Neural cell (in vitro differentiated cells): ENCODE results near the gene ZNF439.

ENCODE experiments used
- MXI1 ChIP-seq: fragments of 450-650 bp; conservative IDR thresholded peaks from 2 replicates; pipeline ENCODE4 v1.6.1; 2014; ENCODE audit warnings: antibody characterized with exemption, mild to moderate bottlenecking; ENCODE audit not compliant: poor library complexity, severe bottlenecking
- POLR2AphosphoS5 ChIP-seq: IDR thresholded peaks from 2 replicates; pipeline ENCODE4 v1.6.1; 2012
- RAD21 ChIP-seq: fragments of 450-650 bp; conservative IDR thresholded peaks from 2 replicates; pipeline ENCODE4 v1.6.1; 2014; ENCODE audit warnings: antibody characterized with exemption, mild to moderate bottlenecking, moderate library complexity
- TAF1 ChIP-seq: IDR thresholded peaks from 2 replicates; pipeline ENCODE4 v1.6.1; 2012; ENCODE audit warnings: low read depth
- TF ChIP-seq, protein P1 (sequence below): fragments of 450-650 bp; IDR thresholded peaks from 2 replicates; pipeline ENCODE4 v1.5.1; 2014; ENCODE audit warnings: antibody characterized with exemption, mild to moderate bottlenecking, moderate library complexity; ENCODE audit not compliant: poor library complexity, severe bottlenecking

DNA sequence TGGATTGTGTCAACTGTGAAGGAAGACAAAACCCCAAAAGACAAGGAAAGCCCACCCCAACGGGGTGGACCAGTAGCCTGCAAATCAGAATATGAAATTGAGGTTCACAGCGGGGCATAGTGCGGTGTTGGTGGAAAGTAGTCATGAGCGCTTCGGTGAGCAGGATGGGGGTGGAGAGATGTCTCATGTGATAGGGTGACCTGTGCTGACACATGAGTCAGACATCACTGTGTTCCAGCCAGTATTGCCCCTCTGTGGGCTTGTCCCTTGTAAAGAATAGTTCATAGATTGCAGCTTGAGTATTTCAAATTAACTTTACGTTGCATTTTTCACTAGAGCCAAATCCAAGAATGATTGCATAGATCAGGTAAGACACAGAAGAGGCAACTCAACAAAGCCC is 46.3 kb downstream of the ZNF439 start:
- TF ChIP-seq, protein P1, sequence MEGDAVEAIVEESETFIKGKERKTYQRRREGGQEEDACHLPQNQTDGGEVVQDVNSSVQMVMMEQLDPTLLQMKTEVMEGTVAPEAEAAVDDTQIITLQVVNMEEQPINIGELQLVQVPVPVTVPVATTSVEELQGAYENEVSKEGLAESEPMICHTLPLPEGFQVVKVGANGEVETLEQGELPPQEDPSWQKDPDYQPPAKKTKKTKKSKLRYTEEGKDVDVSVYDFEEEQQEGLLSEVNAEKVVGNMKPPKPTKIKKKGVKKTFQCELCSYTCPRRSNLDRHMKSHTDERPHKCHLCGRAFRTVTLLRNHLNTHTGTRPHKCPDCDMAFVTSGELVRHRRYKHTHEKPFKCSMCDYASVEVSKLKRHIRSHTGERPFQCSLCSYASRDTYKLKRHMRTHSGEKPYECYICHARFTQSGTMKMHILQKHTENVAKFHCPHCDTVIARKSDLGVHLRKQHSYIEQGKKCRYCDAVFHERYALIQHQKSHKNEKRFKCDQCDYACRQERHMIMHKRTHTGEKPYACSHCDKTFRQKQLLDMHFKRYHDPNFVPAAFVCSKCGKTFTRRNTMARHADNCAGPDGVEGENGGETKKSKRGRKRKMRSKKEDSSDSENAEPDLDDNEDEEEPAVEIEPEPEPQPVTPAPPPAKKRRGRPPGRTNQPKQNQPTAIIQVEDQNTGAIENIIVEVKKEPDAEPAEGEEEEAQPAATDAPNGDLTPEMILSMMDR, result no peak
- TF ChIP-seq RAD21 (no peak), POLR2AphosphoS5 (no peak), TAF1 (no peak), MXI1 (no peak)
